Measurements from ENCODE around the gene MAZ.
"Not testable (repeated sequence)": the region's sequence is repeated elsewhere in the genome, so short reads cannot be mapped to it uniquely, and the experiment has no call there.

MAZ gene

GRCh38 chr16:29821643-29822115 is 15.3 kb downstream of the MAZ start:
- peak overlapping the region; percentile 97 for H3K4me3 ChIP-seq (ENCODE audit: low read length)
- TF ChIP-seq CTCF (conservative IDR thresholded peaks at IDR 0.05; ENCODE audit: low read length) = no peak
- DNase-seq (ENCODE audit: low read depth) = peak; percentile 86

GRCh38 chr16:29824589-29825144 is 18.3 kb downstream of the MAZ start:
- DNase-seq (ENCODE audit: low read depth) = peak; percentile 81
- no peak for TF ChIP-seq CTCF (conservative IDR thresholded peaks at IDR 0.05; ENCODE audit: low read length)
- peak overlapping the region; percentile 23; the same call in 1 of the 2 replicates for H3K4me3 ChIP-seq (ENCODE audit: low read length)

GRCh38 chr16:29825145-29826044 is 19.1 kb downstream of the MAZ start:
- peak; percentile 83 for DNase-seq (ENCODE audit: low read depth)
- peak overlapping the region; percentile 43 for H3K4me3 ChIP-seq (ENCODE audit: low read length)

GRCh38 chr16:29826342-29826695 is 20.0 kb downstream of the MAZ start:
- no peak for TF ChIP-seq CTCF (conservative IDR thresholded peaks at IDR 0.05; ENCODE audit: low read length)
- no peak overlapping the region for H3K4me3 ChIP-seq (ENCODE audit: low read length)
- no peak for DNase-seq (ENCODE audit: low read depth)

More at GRCh38 chr16:29825145-29826044, 19.1 kb downstream of the MAZ start:
- TF ChIP-seq CTCF (conservative IDR thresholded peaks at IDR 0.05; ENCODE audit: low read length) = no peak

GRCh38 chr16:29830774-29831173 is 24.4 kb downstream of the MAZ start:
- no peak for TF ChIP-seq CTCF (conservative IDR thresholded peaks at IDR 0.05; ENCODE audit: low read length)

GRCh38 chr16:29831490-29831889 is 25.2 kb downstream of the MAZ start:
- TF ChIP-seq CTCF (conservative IDR thresholded peaks at IDR 0.05; ENCODE audit: low read length) = no peak
- DNase-seq (ENCODE audit: low read depth) = no peak
- no peak overlapping the region for H3K4me3 ChIP-seq (ENCODE audit: low read length)

More at GRCh38 chr16:29830774-29831173, 24.4 kb downstream of the MAZ start:
- no peak for DNase-seq (ENCODE audit: low read depth)
- no peak overlapping the region for H3K4me3 ChIP-seq (ENCODE audit: low read length)

GRCh38 chr16:29833219-29833618 is 26.9 kb downstream of the MAZ start:
- not testable (repeated sequence) for DNase-seq (ENCODE audit: low read depth); H3K4me3 ChIP-seq (ENCODE audit: low read length)
